ENCODE data around the gene ZNF438. TPM values are rescaled to one million over a fixed set of nuclear protein-coding genes. Genes with fewer than 3 reads are reported as not detected.

The ZNF438 gene
- total and polyA plus RNA-seq, 2 of the 4 experiments (the other 2 are of a cell fraction) = 1.8 to 2.9 TPM

- no peak overlapping the region for H2BK15ac ChIP-seq (ENCODE audit: low read depth, low read length)
- peaks cover 6% of the 10 kb centered on the region for H3K4me1 ChIP-seq (ENCODE audit: control insufficient read depth, insufficient read depth, low read length)
- DNase-seq = no peak
- ChIA-PET POLR2A (ENCODE audit: unreplicated experiment) (no interaction called here), CTCF (interaction anchor here (0.6 kb wide), 1 partner anchor 374 kb away, joined by 3 read pairs; no protein-coding TSS in a partner anchor)
- H3K4me3 ChIP-seq (ENCODE audit: insufficient read depth, low read depth, low read length) = no peak overlapping the region
- no peak overlapping the region for H4K91ac ChIP-seq (ENCODE audit: insufficient read depth, low read depth, low read length)
- H3K4ac ChIP-seq (ENCODE audit: low read depth, low read length) = no peak overlapping the region
- no peak overlapping the region for H3K23ac ChIP-seq (ENCODE audit: low read depth, low read length)
- no peaks in the 10 kb centered on the region for H3K36me3 ChIP-seq (ENCODE audit: control insufficient read depth, insufficient read depth, low read length)
- TF ChIP-seq FOS (IDR thresholded peaks at IDR 0.05; ENCODE audit: low read depth, low read length) (no peak), CTCF (conservative IDR thresholded peaks at IDR 0.05; ENCODE audit: low read depth, low read length) (no peak), POLR2A (IDR thresholded peaks at IDR 0.05; ENCODE audit: low read depth, low read length) (no peak), MAFK (IDR thresholded peaks at IDR 0.05; ENCODE audit: low read depth, low read length) (no peak), RAD21 (IDR thresholded peaks at IDR 0.05; ENCODE audit: low read length) (no peak), ELK1 (IDR thresholded peaks at IDR 0.05; ENCODE audit: borderline replicate concordance, low read depth, low read length) (no peak), RCOR1 (IDR thresholded peaks at IDR 0.05; ENCODE audit: insufficient replicate concordance, low read length) (no peak), BHLHE40 (IDR thresholded peaks at IDR 0.05; ENCODE audit: low read depth, low read length) (no peak), CHD1 (IDR thresholded peaks at IDR 0.05; ENCODE audit: low read depth, low read length) (no peak), MAZ (IDR thresholded peaks at IDR 0.05; ENCODE audit: borderline replicate concordance, low read depth, low read length) (no peak), NFE2L2 (IDR thresholded peaks at IDR 0.05; ENCODE audit: low read depth, low read length) (no peak), USF2 (IDR thresholded peaks at IDR 0.05; ENCODE audit: low read depth, low read length) (no peak), SMC3 (IDR thresholded peaks at IDR 0.05; ENCODE audit: low read depth, low read length) (no peak), MXI1 (IDR thresholded peaks at IDR 0.05; ENCODE audit: borderline replicate concordance, low read depth, low read length) (no peak), RFX5 (IDR thresholded peaks at IDR 0.05; ENCODE audit: low read depth, low read length) (no peak)
- no TSS peak for BruUV-seq (replicated peaks)
- no peaks in the 10 kb centered on the region for H3K27me3 ChIP-seq (ENCODE audit: control insufficient read depth, insufficient read depth, low read length)
- no peak overlapping the region for H4K5ac ChIP-seq (ENCODE audit: low read depth, low read length)
- in situ Hi-C loops (cut with MboI; ENCODE audit: low sequenced_read_pairs) = no loop called here
- WGBS, 2 experiments (ENCODE audit: extremely low coverage in 2 of 2, insufficient read length in 1 of 2) = no CpG with 5 or more reads among the region's 3 CpGs
- no peak overlapping the region for H2AK9ac ChIP-seq (replicated peaks; ENCODE audit: low read depth, low read length, poor library complexity)
- no peak overlapping the region for H2BK120ac ChIP-seq (ENCODE audit: low read depth, low read length)
- H2AK5ac ChIP-seq (ENCODE audit: low read depth, low read length) = no peak overlapping the region
- H3K18ac ChIP-seq (ENCODE audit: low read depth, low read length) = no peak overlapping the region
- no peak overlapping the region for H3K9ac ChIP-seq (ENCODE audit: low read depth, low read length)
- H2BK20ac ChIP-seq (ENCODE audit: low read depth, low read length) = no peak overlapping the region
- no peak overlapping the region for H3K4me2 ChIP-seq (ENCODE audit: low read depth, low read length)
- H3K27ac ChIP-seq (ENCODE audit: insufficient read depth, low read length) = no peak overlapping the region
- dilution Hi-C loops (cut with HindIII; ENCODE audit: low sequenced_read_pairs, unreplicated experiment) = no loop called here
- no peak overlapping the region for H4K8ac ChIP-seq (ENCODE audit: low read depth in 2 of 2, low read length in 2 of 2)
- H3K79me1 ChIP-seq (ENCODE audit: low read depth in 1 of 2, low read length in 2 of 2) = 0 out of 4 replicates have a peak, but pooled peaks cover 0 to 3% of the 10 kb centered on the region in 2 experiments
- intact Hi-C loops (cut with micrococcal nuclease) = no loop called here
- H3K9me3 ChIP-seq (ENCODE audit: control insufficient read depth, insufficient read depth, low read length) = no peaks in the 10 kb centered on the region
- no peaks in the 10 kb centered on the region for H4K20me1 ChIP-seq (ENCODE audit: insufficient read depth, low read length)
- no peak for ATAC-seq (ENCODE audit: low read depth)
- H3K14ac ChIP-seq (replicated peaks; ENCODE audit: low read depth, low read length) = no peak overlapping the region
- H2BK5ac ChIP-seq (ENCODE audit: low read depth, low read length, poor library complexity, severe bottlenecking) = no peak overlapping the region
- peaks cover 4% of the 10 kb centered on the region; the same call in 1 of the 2 replicates for H3K9me1 ChIP-seq (ENCODE audit: insufficient read depth, low read length)
- no peak overlapping the region for H2AFZ ChIP-seq (replicated peaks; ENCODE audit: low read length, poor library complexity)
- H3K56ac ChIP-seq (ENCODE audit: extremely low read depth, insufficient read depth, low read length) = no peak overlapping the region
These were observed 63.0 kb downstream of the ZNF438 start for GRCh38 chr10:30968711-30969110.
